Thoracic aorta (tissue), 2 donors: ENCODE results near the gene CYP46A1. TPM values are rescaled to one million over a fixed set of nuclear protein-coding genes. Genes with fewer than 3 reads are reported as not detected.
"Not testable (repeated sequence)": the region's sequence is repeated elsewhere in the genome, so short reads cannot be mapped to it uniquely, and the experiment has no call there.

ENCODE experiments used
- ATAC-seq: fragments of 150-250 bp; one replicate; pipeline ENCODE4 v1.8.0; 2017; ENCODE audit warnings: low read depth; ENCODE audit not compliant: insufficient number of reproducible peaks, low FRiP score
- DNase-seq: peaks from one replicate; pipeline ENCODE4 v3.0.0-alpha.2; 2020; ENCODE audit warnings: low spot score
- H3K27ac ChIP-seq, 2 donors: fragments of 200-600 bp; sonication (generic); 1 replicate in 1 of 2; 2 replicates in 1 of 2; pipeline ENCODE4 v1.5.1; 2016; ENCODE audit warnings: mild to moderate bottlenecking in 2 of 2, moderate library complexity in 2 of 2
- H3K27me3 ChIP-seq: fragments of 200-600 bp; sonication (generic); replicated peaks from 2 replicates; pipeline ENCODE4 v1.6.0; 2016; ENCODE audit warnings: mild to moderate bottlenecking; ENCODE audit not compliant: insufficient read depth
- H3K36me3 ChIP-seq: fragments of 200-600 bp; sonication (generic); one replicate; pipeline ENCODE4 v1.5.1; 2016
- H3K4me1 ChIP-seq, 2 donors: fragments of 200-600 bp; sonication (generic); 1 replicate in 1 of 2; 2 replicates in 1 of 2; pipeline versions ENCODE4 v1.5.1 to v1.6.0; 2016; ENCODE audit warnings: low read depth in 2 of 2, mild to moderate bottlenecking in 1 of 2; ENCODE audit not compliant: control insufficient read depth in 1 of 2
- H3K4me3 ChIP-seq: fragments of 200-600 bp; sonication (generic); 2 replicates; pipeline ENCODE4 v1.5.1; 2016; ENCODE audit warnings: mild to moderate bottlenecking
- H3K9me3 ChIP-seq: fragments of 200-600 bp; sonication (generic); 2 replicates; pipeline ENCODE4 v1.5.1; 2016
- CTCF ChIP-seq: fragments of 200-600 bp; sonication (generic); IDR thresholded peaks from one replicate; pipeline ENCODE4 v1.5.1; 2019; ENCODE audit warnings: antibody characterized with exemption
- total RNA-seq, 2 donors: library from RNA; depleted of rRNA; stranded (reverse); fragments of >200 nt; gene quantifications; one replicate each; pipeline versions ENCODE4 v1.1.0 to v1.2.3, GENCODE V29; 2016

The CYP46A1 gene
- total RNA-seq, 2 donors from 2014 or later: 0.68 to 1.3 TPM

- ATAC-seq (no peak), DNase-seq (no peak)
- H3K27ac ChIP-seq: no peak overlapping the region
- TF ChIP-seq CTCF: no peak
- H3K9me3 ChIP-seq: no peaks in the 10 kb centered on the region
- H3K4me3 ChIP-seq: no peak overlapping the region
- no peaks in the 10 kb centered on the region for H3K27me3 ChIP-seq
- no peaks in the 10 kb centered on the region for H3K36me3 ChIP-seq
- peaks cover 37 to 55% of the 10 kb centered on the region in 2 donors for H3K4me1 ChIP-seq
Observed at GRCh38 chr14:99757331-99758070, 73.4 kb downstream of the CYP46A1 start.

GRCh38 chr14:99758121-99758821 is 74.2 kb downstream of the CYP46A1 start:
- DNase-seq: no peak
- ATAC-seq: no peak
- Histone ChIP-seq H3K27ac (no peak overlapping the region), H3K4me3 (no peak overlapping the region), H3K27me3 (no peaks in the 10 kb centered on the region), H3K4me1 (peaks cover 32 to 49% of the 10 kb centered on the region in 2 donors), H3K9me3 (no peaks in the 10 kb centered on the region), H3K36me3 (no peaks in the 10 kb centered on the region)
- no peak for TF ChIP-seq CTCF

- H3K27ac ChIP-seq: peak overlapping the region in 1 of 2 donors; percentile 11
Observed at GRCh38 chr14:99758872-99759545, 74.9 kb downstream of the CYP46A1 start.

GRCh38 chr14:99759546-99759925 is 75.4 kb downstream of the CYP46A1 start:
- H3K4me1 ChIP-seq: peaks cover 19 to 36% of the 10 kb centered on the region in 2 donors
- ATAC-seq (no peak), DNase-seq (no peak)
- no peaks in the 10 kb centered on the region for H3K27me3 ChIP-seq
- no peaks in the 10 kb centered on the region for H3K9me3 ChIP-seq
- H3K36me3 ChIP-seq: no peaks in the 10 kb centered on the region
- no peak overlapping the region for H3K4me3 ChIP-seq
- no peak for TF ChIP-seq CTCF
- peak overlapping the region in 1 of 2 donors; percentile 11 for H3K27ac ChIP-seq

More at GRCh38 chr14:99758872-99759545, 74.9 kb downstream of the CYP46A1 start:
- no peak for TF ChIP-seq CTCF
- ATAC-seq (no peak), DNase-seq (no peak)
- Histone ChIP-seq H3K9me3 (no peaks in the 10 kb centered on the region), H3K36me3 (no peaks in the 10 kb centered on the region), H3K4me3 (no peak overlapping the region), H3K27me3 (no peaks in the 10 kb centered on the region), H3K4me1 (peaks cover 24 to 41% of the 10 kb centered on the region in 2 donors)

- Histone ChIP-seq H3K4me1 (peaks cover 6 to 23% of the 10 kb centered on the region in 2 donors), H3K9me3 (no peaks in the 10 kb centered on the region), H3K27me3 (no peaks in the 10 kb centered on the region), H3K4me3 (no peak overlapping the region), H3K36me3 (no peaks in the 10 kb centered on the region), H3K27ac (no peak overlapping the region)
- no peak for ATAC-seq
- DNase-seq: no peak
- TF ChIP-seq CTCF: no peak
Observed at GRCh38 chr14:99760817-99761216, 76.7 kb downstream of the CYP46A1 start.

GRCh38 chr14:99762911-99763310 is 78.8 kb downstream of the CYP46A1 start:
- not testable (repeated sequence) for H3K36me3 ChIP-seq, H3K27ac ChIP-seq, H3K9me3 ChIP-seq, H3K27me3 ChIP-seq, DNase-seq, H3K4me3 ChIP-seq, ATAC-seq
- peaks cover 10 to 23% of the 10 kb centered on the region in 2 donors for H3K4me1 ChIP-seq
